ENCODE measurements around the gene MDFI. TPM values are rescaled to one million over a fixed set of nuclear protein-coding genes. Genes with fewer than 3 reads are reported as not detected.

MDFI gene
- polyA plus RNA-seq, 1 donor from 2014 or later: 42.5 TPM

- Histone ChIP-seq H3K27ac (ENCODE audit: low read length) (no peak overlapping the region), H3K36me3 (ENCODE audit: insufficient read depth, low read length) (no peaks in the 10 kb centered on the region), H4K20me1 (ENCODE audit: insufficient read depth) (no peaks in the 10 kb centered on the region), H3K27me3 (ENCODE audit: insufficient read depth, low read depth, low read length) (no peaks in the 10 kb centered on the region), H3F3A (ENCODE audit: insufficient read depth, low read length, poor library complexity, severe bottlenecking) (no peaks in the 10 kb centered on the region), H3K4me2 (ENCODE audit: low read length) (no peak overlapping the region), H3K4me3 (ENCODE audit: low read length) (no peak overlapping the region), H3K9me3 (ENCODE audit: low read length) (no peaks in the 10 kb centered on the region), H2AFZ (ENCODE audit: low read depth, low read length) (no peak overlapping the region), H3K79me2 (replicated peaks; ENCODE audit: insufficient read depth, low read length) (no peaks in the 10 kb centered on the region), H3K9me2 (ENCODE audit: insufficient read depth, low read length) (no peaks in the 10 kb centered on the region), H3K9ac (ENCODE audit: low read length) (no peak overlapping the region)
- no peak for TF ChIP-seq EZH2 (IDR thresholded peaks at IDR 0.05; ENCODE audit: borderline replicate concordance, insufficient read depth, low read length, poor library complexity, severe bottlenecking)
- TF ChIP-seq, protein P1, sequence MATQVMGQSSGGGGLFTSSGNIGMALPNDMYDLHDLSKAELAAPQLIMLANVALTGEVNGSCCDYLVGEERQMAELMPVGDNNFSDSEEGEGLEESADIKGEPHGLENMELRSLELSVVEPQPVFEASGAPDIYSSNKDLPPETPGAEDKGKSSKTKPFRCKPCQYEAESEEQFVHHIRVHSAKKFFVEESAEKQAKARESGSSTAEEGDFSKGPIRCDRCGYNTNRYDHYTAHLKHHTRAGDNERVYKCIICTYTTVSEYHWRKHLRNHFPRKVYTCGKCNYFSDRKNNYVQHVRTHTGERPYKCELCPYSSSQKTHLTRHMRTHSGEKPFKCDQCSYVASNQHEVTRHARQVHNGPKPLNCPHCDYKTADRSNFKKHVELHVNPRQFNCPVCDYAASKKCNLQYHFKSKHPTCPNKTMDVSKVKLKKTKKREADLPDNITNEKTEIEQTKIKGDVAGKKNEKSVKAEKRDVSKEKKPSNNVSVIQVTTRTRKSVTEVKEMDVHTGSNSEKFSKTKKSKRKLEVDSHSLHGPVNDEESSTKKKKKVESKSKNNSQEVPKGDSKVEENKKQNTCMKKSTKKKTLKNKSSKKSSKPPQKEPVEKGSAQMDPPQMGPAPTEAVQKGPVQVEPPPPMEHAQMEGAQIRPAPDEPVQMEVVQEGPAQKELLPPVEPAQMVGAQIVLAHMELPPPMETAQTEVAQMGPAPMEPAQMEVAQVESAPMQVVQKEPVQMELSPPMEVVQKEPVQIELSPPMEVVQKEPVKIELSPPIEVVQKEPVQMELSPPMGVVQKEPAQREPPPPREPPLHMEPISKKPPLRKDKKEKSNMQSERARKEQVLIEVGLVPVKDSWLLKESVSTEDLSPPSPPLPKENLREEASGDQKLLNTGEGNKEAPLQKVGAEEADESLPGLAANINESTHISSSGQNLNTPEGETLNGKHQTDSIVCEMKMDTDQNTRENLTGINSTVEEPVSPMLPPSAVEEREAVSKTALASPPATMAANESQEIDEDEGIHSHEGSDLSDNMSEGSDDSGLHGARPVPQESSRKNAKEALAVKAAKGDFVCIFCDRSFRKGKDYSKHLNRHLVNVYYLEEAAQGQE (IDR thresholded peaks at IDR 0.05; ENCODE audit: borderline replicate concordance): no peak
- no peak for TF ChIP-seq POLR2AphosphoS5 (IDR thresholded peaks at IDR 0.05)
- no peak for TF ChIP-seq SMC3 (conservative IDR thresholded peaks at IDR 0.05; ENCODE audit: poor library complexity)
- TF ChIP-seq EP300 (conservative IDR thresholded peaks at IDR 0.05; ENCODE audit: poor library complexity, severe bottlenecking): no peak
- no peak for TF ChIP-seq MXI1 (conservative IDR thresholded peaks at IDR 0.05; ENCODE audit: poor library complexity, severe bottlenecking)
- TF ChIP-seq RAD21 (conservative IDR thresholded peaks at IDR 0.05): no peak
- TF ChIP-seq TAF1 (IDR thresholded peaks at IDR 0.05; ENCODE audit: low read depth): no peak
Measured at GRCh38 chr6:41668968-41669367, 30.7 kb downstream of the MDFI start.

DNA sequence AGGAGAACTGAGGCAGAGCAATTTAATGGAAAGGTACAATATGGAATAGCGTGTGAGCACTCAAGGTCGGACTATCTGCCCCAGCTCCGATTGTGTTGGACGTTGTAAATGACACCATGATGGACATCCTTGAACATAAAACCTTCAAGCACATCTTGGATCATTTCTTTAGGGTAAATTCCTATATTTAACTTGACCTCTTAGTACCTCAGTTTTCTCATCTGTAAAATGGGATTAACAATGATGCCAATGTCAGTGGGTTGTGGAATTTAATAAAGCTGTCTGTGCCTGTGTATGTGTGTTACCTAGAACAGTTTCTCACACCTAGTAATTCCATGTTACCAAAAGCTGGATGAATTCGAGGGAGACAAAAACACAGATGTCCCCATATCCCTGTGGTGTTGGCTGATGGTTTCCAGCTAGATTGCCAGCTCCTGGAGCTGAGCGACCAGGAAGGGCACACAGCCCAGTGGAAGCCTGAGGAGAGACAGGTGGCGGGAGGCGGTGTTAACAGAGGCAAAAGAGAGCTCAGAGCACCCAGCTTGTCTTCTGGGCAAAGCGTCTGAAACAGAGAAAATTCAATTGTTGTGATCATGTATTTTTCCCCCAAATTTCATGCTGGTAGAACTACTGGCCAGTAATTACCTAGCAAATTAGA, 32.6 kb downstream of the MDFI start:
- H2AFZ ChIP-seq (ENCODE audit: low read depth, low read length): no peak overlapping the region
- H3K79me2 ChIP-seq (replicated peaks; ENCODE audit: insufficient read depth, low read length): no peaks in the 10 kb centered on the region
- no peak overlapping the region for H3K9ac ChIP-seq (ENCODE audit: low read length)
- H3K9me3 ChIP-seq (ENCODE audit: low read length): no peaks in the 10 kb centered on the region
- TF ChIP-seq SMC3 (conservative IDR thresholded peaks at IDR 0.05; ENCODE audit: poor library complexity): no peak
- TF ChIP-seq RAD21 (conservative IDR thresholded peaks at IDR 0.05): no peak
- TF ChIP-seq EP300 (conservative IDR thresholded peaks at IDR 0.05; ENCODE audit: poor library complexity, severe bottlenecking): no peak
- H3K4me2 ChIP-seq (ENCODE audit: low read length): no peak overlapping the region
- H3K27ac ChIP-seq (ENCODE audit: low read length): no peak overlapping the region
- H3K9me2 ChIP-seq (ENCODE audit: insufficient read depth, low read length): no peaks in the 10 kb centered on the region
- no peak overlapping the region for H3K4me3 ChIP-seq (ENCODE audit: low read length)
- H3F3A ChIP-seq (ENCODE audit: insufficient read depth, low read length, poor library complexity, severe bottlenecking): no peaks in the 10 kb centered on the region
- H3K36me3 ChIP-seq (ENCODE audit: insufficient read depth, low read length): no peaks in the 10 kb centered on the region
- H3K27me3 ChIP-seq (ENCODE audit: insufficient read depth, low read depth, low read length): no peaks in the 10 kb centered on the region
- H4K20me1 ChIP-seq (ENCODE audit: insufficient read depth): no peaks in the 10 kb centered on the region

DNA sequence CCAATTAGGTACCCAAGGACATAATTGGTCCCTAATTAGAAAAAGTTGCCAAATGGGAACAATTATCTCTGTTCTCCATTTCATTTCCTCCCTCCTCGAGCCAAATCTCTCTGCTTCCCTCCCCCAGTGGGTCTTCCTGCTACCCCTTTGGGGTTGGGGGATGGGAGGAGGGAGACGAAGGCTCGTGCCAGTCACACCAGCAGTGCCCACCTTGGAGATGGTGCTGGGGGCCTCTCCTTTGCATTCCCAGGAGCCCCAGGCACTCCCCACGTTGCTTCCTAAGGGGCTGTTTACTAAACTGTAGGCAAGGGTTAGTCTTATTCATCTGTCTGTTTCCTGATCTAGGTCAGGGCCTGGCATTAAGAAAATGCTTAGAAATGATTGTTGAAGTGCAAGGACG, 33.1 kb downstream of the MDFI start:
- Histone ChIP-seq H4K20me1 (ENCODE audit: insufficient read depth) (no peaks in the 10 kb centered on the region), H2AFZ (ENCODE audit: low read depth, low read length) (no peak overlapping the region), H3K4me2 (ENCODE audit: low read length) (no peak overlapping the region), H3K27me3 (ENCODE audit: insufficient read depth, low read depth, low read length) (no peaks in the 10 kb centered on the region), H3K79me2 (replicated peaks; ENCODE audit: insufficient read depth, low read length) (no peaks in the 10 kb centered on the region), H3K36me3 (ENCODE audit: insufficient read depth, low read length) (no peaks in the 10 kb centered on the region), H3K9me3 (ENCODE audit: low read length) (no peaks in the 10 kb centered on the region), H3F3A (ENCODE audit: insufficient read depth, low read length, poor library complexity, severe bottlenecking) (peaks cover 3% of the 10 kb centered on the region), H3K9ac (ENCODE audit: low read length) (no peak overlapping the region), H3K9me2 (ENCODE audit: insufficient read depth, low read length) (no peaks in the 10 kb centered on the region), H3K4me3 (ENCODE audit: low read length) (no peak overlapping the region), H3K27ac (ENCODE audit: low read length) (no peak overlapping the region)
- TF ChIP-seq SMC3 (conservative IDR thresholded peaks at IDR 0.05; ENCODE audit: poor library complexity) (no peak), EZH2 (IDR thresholded peaks at IDR 0.05; ENCODE audit: borderline replicate concordance, insufficient read depth, low read length, poor library complexity, severe bottlenecking) (no peak), POLR2AphosphoS5 (IDR thresholded peaks at IDR 0.05) (no peak), TAF1 (IDR thresholded peaks at IDR 0.05; ENCODE audit: low read depth) (no peak), MXI1 (conservative IDR thresholded peaks at IDR 0.05; ENCODE audit: poor library complexity, severe bottlenecking) (no peak), RAD21 (conservative IDR thresholded peaks at IDR 0.05) (no peak), EP300 (conservative IDR thresholded peaks at IDR 0.05; ENCODE audit: poor library complexity, severe bottlenecking) (no peak)
- TF ChIP-seq, protein P2, sequence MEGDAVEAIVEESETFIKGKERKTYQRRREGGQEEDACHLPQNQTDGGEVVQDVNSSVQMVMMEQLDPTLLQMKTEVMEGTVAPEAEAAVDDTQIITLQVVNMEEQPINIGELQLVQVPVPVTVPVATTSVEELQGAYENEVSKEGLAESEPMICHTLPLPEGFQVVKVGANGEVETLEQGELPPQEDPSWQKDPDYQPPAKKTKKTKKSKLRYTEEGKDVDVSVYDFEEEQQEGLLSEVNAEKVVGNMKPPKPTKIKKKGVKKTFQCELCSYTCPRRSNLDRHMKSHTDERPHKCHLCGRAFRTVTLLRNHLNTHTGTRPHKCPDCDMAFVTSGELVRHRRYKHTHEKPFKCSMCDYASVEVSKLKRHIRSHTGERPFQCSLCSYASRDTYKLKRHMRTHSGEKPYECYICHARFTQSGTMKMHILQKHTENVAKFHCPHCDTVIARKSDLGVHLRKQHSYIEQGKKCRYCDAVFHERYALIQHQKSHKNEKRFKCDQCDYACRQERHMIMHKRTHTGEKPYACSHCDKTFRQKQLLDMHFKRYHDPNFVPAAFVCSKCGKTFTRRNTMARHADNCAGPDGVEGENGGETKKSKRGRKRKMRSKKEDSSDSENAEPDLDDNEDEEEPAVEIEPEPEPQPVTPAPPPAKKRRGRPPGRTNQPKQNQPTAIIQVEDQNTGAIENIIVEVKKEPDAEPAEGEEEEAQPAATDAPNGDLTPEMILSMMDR (IDR thresholded peaks at IDR 0.05; ENCODE audit: poor library complexity, severe bottlenecking): no peak
- TF ChIP-seq, protein P1 (IDR thresholded peaks at IDR 0.05; ENCODE audit: borderline replicate concordance): no peak

All from neural cell (in vitro differentiated cells).